ENCODE results near the gene FGF16. TPM values are rescaled to one million over a fixed set of nuclear protein-coding genes. Genes with fewer than 3 reads are reported as not detected.

FGF16 gene
- total RNA-seq, 4 donors from 2014 or later: not detected

GRCh38 chrX:77450415-77450814 is 3.2 kb downstream of the FGF16 start:
- Histone ChIP-seq H3K9me3 (no peaks in the 10 kb centered on the region), H3K27ac (no peak overlapping the region), H3K4me1 (no peaks in the 10 kb centered on the region), H3K27me3 (peaks cover 0 to 18% (median 0%) of the 10 kb centered on the region in 3 donors), H3K36me3 (no peaks in the 10 kb centered on the region), H3K4me3 (no peak overlapping the region)
- TF ChIP-seq CTCF (IDR thresholded peaks at IDR 0.05 in 4 of 5, conservative IDR thresholded peaks at IDR 0.05 in 1 of 5) (no peak), POLR2A (IDR thresholded peaks at IDR 0.05) (no peak)
- in situ Hi-C loops (cut with MboI; ENCODE audit: low sequenced_read_pairs in 4 of 4): loop anchor here in 1 of 4 donors (25.0 kb wide), 1 partner anchor 88 kb away; no protein-coding TSS in a partner anchor
- ATAC-seq (no peak), DNase-seq (no peak)
- intact Hi-C loops (cut with DNase I; ENCODE audit: low total_unique reads): no loop called here

GRCh38 chrX:77450996-77451395 is 3.8 kb downstream of the FGF16 start:
- Histone ChIP-seq H3K27me3 (peaks cover 0 to 17% (median 0%) of the 10 kb centered on the region in 3 donors), H3K4me1 (no peaks in the 10 kb centered on the region), H3K9me3 (no peaks in the 10 kb centered on the region), H3K36me3 (no peaks in the 10 kb centered on the region), H3K27ac (no peak overlapping the region), H3K4me3 (no peak overlapping the region)
- ATAC-seq (peak in 1 of 2 donors; percentile 50), DNase-seq (no peak)
- TF ChIP-seq CTCF (IDR thresholded peaks at IDR 0.05 in 4 of 5, conservative IDR thresholded peaks at IDR 0.05 in 1 of 5) (no peak), POLR2A (IDR thresholded peaks at IDR 0.05) (no peak)
- in situ Hi-C loops (cut with MboI; ENCODE audit: low sequenced_read_pairs in 4 of 4) (loop anchor here in 1 of 4 donors (25.0 kb wide), 1 partner anchor 89 kb away; no protein-coding TSS in a partner anchor), intact Hi-C loops (cut with DNase I; ENCODE audit: low total_unique reads) (no loop called here)

- DNase-seq: no peak
- intact Hi-C loops (cut with DNase I; ENCODE audit: low total_unique reads) (no loop called here), in situ Hi-C loops (cut with MboI; ENCODE audit: low sequenced_read_pairs in 4 of 4) (loop anchor here in 1 of 4 donors (25.0 kb wide), 1 partner anchor 91 kb away; no protein-coding TSS in a partner anchor)
- Histone ChIP-seq H3K36me3 (no peaks in the 10 kb centered on the region), H3K4me3 (no peak overlapping the region), H3K27me3 (no peaks in the 10 kb centered on the region), H3K27ac (no peak overlapping the region), H3K4me1 (no peaks in the 10 kb centered on the region), H3K9me3 (no peaks in the 10 kb centered on the region)
- no peak for TF ChIP-seq CTCF (IDR thresholded peaks at IDR 0.05 in 4 of 5, conservative IDR thresholded peaks at IDR 0.05 in 1 of 5)
- no peak for TF ChIP-seq POLR2A (IDR thresholded peaks at IDR 0.05)
- ATAC-seq: no peak
Observed at GRCh38 chrX:77453190-77453589, 6.0 kb downstream of the FGF16 start.

GRCh38 chrX:77455437-77455836 is 8.2 kb downstream of the FGF16 start:
- Histone ChIP-seq H3K27me3 (no peaks in the 10 kb centered on the region), H3K27ac (no peak overlapping the region), H3K4me3 (no peak overlapping the region), H3K4me1 (no peaks in the 10 kb centered on the region), H3K9me3 (no peaks in the 10 kb centered on the region), H3K36me3 (no peaks in the 10 kb centered on the region)
- ATAC-seq (no peak), DNase-seq (no peak)
- in situ Hi-C loops (cut with MboI; ENCODE audit: low sequenced_read_pairs in 4 of 4) (loop anchor here in 1 of 4 donors (25.0 kb wide), 1 partner anchor 93 kb away; no protein-coding TSS in a partner anchor), intact Hi-C loops (cut with DNase I; ENCODE audit: low total_unique reads) (no loop called here)
- no peak for TF ChIP-seq POLR2A (IDR thresholded peaks at IDR 0.05)

GRCh38 chrX:77484045-77484444 is 36.9 kb downstream of the FGF16 start:
- H3K36me3 ChIP-seq: no peaks in the 10 kb centered on the region
- intact Hi-C loops (cut with DNase I; ENCODE audit: low total_unique reads): no loop called here
- DNase-seq (no peak), ATAC-seq (no peak)
- no peak overlapping the region for H3K4me3 ChIP-seq
- H3K9me3 ChIP-seq: peaks cover 0 to 5% (median 0%) of the 10 kb centered on the region in 3 donors
- no peak for TF ChIP-seq CTCF (IDR thresholded peaks at IDR 0.05 in 4 of 5, conservative IDR thresholded peaks at IDR 0.05 in 1 of 5)
- TF ChIP-seq POLR2A (IDR thresholded peaks at IDR 0.05): no peak
- in situ Hi-C loops (cut with MboI; ENCODE audit: low sequenced_read_pairs in 4 of 4): no loop called here
- H3K4me1 ChIP-seq: no peaks in the 10 kb centered on the region
- H3K27me3 ChIP-seq: no peaks in the 10 kb centered on the region
- H3K27ac ChIP-seq: no peak overlapping the region

Measured in gastrocnemius medialis (tissue), 4 donors.